ENCODE results near the gene COL5A3.

COL5A3 gene

DNA sequence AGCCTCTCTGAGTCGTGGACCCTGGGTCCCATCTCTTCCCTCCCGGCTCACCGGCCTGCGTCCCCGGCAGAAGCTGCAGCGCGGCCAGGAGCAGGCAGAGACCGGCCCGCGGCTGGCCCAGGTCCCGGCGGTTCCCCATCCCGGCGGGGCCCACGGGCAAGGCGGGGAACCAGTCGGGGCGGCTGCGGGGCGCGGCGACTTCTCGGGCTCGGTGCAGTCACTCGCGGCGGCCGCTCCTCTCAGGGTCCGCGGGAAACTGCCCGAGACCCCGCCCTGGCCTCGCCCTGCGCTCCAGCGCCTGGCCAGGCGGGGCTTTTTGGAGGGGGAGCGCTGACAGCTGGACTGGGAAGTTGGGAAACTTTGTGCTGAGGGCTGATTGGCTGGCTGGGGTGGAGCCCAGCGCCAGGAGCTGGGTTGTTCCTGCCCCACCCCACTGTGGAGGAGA lies at the start of gene COL5A3:
Gene COL5A3 (minus strand): TSS at position 258 of the 445 bp plus-strand sequence. CDS start 119 bp downstream, at position 139.
- no peak within 1 kb of the TSS for H3K4me3 ChIP-seq (ENCODE audit: low read depth, low read length)
- no peak for DNase-seq (ENCODE audit: low read depth, low spot score)
- in situ Hi-C loops (cut with HindIII; ENCODE audit: low sequenced_read_pairs): no loop called here
- TF ChIP-seq, protein P1, sequence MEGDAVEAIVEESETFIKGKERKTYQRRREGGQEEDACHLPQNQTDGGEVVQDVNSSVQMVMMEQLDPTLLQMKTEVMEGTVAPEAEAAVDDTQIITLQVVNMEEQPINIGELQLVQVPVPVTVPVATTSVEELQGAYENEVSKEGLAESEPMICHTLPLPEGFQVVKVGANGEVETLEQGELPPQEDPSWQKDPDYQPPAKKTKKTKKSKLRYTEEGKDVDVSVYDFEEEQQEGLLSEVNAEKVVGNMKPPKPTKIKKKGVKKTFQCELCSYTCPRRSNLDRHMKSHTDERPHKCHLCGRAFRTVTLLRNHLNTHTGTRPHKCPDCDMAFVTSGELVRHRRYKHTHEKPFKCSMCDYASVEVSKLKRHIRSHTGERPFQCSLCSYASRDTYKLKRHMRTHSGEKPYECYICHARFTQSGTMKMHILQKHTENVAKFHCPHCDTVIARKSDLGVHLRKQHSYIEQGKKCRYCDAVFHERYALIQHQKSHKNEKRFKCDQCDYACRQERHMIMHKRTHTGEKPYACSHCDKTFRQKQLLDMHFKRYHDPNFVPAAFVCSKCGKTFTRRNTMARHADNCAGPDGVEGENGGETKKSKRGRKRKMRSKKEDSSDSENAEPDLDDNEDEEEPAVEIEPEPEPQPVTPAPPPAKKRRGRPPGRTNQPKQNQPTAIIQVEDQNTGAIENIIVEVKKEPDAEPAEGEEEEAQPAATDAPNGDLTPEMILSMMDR (IDR thresholded peaks at IDR 0.05; ENCODE audit: low read depth, low read length): no peak

GRCh38 chr19:10052602-10053360 lies 42.5 kb upstream of the COL5A3 start:
- in situ Hi-C loops (cut with HindIII; ENCODE audit: low sequenced_read_pairs): no loop called here
- TF ChIP-seq, protein P1 (IDR thresholded peaks at IDR 0.05; ENCODE audit: low read depth, low read length): no peak
- H3K4me3 ChIP-seq (ENCODE audit: low read depth, low read length): no peak overlapping the region
- no peak for DNase-seq (ENCODE audit: low read depth, low spot score)

GRCh38 chr19:10049626-10050025 lies 39.3 kb upstream of the COL5A3 start:
- in situ Hi-C loops (cut with HindIII; ENCODE audit: low sequenced_read_pairs): no loop called here
- TF ChIP-seq, protein P1 (IDR thresholded peaks at IDR 0.05; ENCODE audit: low read depth, low read length): no peak
- no peak for DNase-seq (ENCODE audit: low read depth, low spot score)
- no peak overlapping the region for H3K4me3 ChIP-seq (ENCODE audit: low read depth, low read length)

- no peak for DNase-seq (ENCODE audit: low read depth, low spot score)
- H3K4me3 ChIP-seq (ENCODE audit: low read depth, low read length): no peak overlapping the region
- in situ Hi-C loops (cut with HindIII; ENCODE audit: low sequenced_read_pairs): no loop called here
- TF ChIP-seq, protein P1 (IDR thresholded peaks at IDR 0.05; ENCODE audit: low read depth, low read length): no peak
Observed at GRCh38 chr19:10045371-10045770, 35.1 kb upstream of the COL5A3 start.

DNA sequence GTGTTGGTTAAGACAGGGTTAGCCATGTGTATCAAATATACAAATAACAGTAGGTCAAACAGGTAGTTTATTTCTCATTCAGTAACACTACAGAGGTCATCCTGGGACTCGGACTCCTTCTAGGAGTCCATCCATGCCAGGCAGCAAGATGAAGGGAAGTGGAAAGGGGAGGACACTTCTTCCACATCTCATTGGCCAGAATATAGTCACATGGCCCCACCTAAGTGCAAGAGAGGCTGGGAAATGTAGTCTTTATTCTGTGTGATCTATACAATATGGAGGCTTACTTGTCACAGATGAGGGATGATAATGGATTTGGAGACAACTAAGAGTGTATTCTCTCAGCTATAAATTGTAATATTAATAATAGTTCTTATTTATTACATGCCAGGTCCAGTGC lies 34.1 kb upstream of the COL5A3 start:
- no peak overlapping the region for H3K4me3 ChIP-seq (ENCODE audit: low read depth, low read length)
- no peak for DNase-seq (ENCODE audit: low read depth, low spot score)
- TF ChIP-seq, protein P1 (IDR thresholded peaks at IDR 0.05; ENCODE audit: low read depth, low read length): no peak
- in situ Hi-C loops (cut with HindIII; ENCODE audit: low sequenced_read_pairs): no loop called here

- DNase-seq (ENCODE audit: low read depth, low spot score): peak; percentile 65
- H3K4me3 ChIP-seq (ENCODE audit: low read depth, low read length): no peak overlapping the region
- in situ Hi-C loops (cut with HindIII; ENCODE audit: low sequenced_read_pairs): no loop called here
- TF ChIP-seq, protein P1 (IDR thresholded peaks at IDR 0.05; ENCODE audit: low read depth, low read length): no peak
Observed at GRCh38 chr19:10043286-10043927, 33.1 kb upstream of the COL5A3 start.

Measured in astrocyte of the spinal cord (primary cell).